Neural cell (in vitro differentiated cells): ENCODE data around the gene UBE2E1. TPM values are rescaled to one million over a fixed set of nuclear protein-coding genes. Genes with fewer than 3 reads are reported as not detected.

ENCODE experiments used
- H2AFZ ChIP-seq: fragments of 200-600, 300-800 bp; sonication (generic), shearing (Covaris generic); 2 replicates; pipeline ENCODE4 v1.6.0; 2014; ENCODE audit warnings: low read depth, mild to moderate bottlenecking, antibody characterized with exemption, low read length, moderate library complexity
- H3F3A ChIP-seq: fragments of 200-600 bp; shearing (Covaris generic); 2 replicates; pipeline ENCODE4 v1.6.1; 2016; ENCODE audit warnings: mild to moderate bottlenecking, moderate library complexity, mixed read lengths, antibody characterized with exemption, low read length; ENCODE audit not compliant: insufficient read depth, poor library complexity, severe bottlenecking
- H3K27ac ChIP-seq: fragments of 200-600, 300-800 bp; sonication (generic), shearing (Covaris generic); 2 replicates; pipeline ENCODE4 v1.5.1; 2014; ENCODE audit warnings: mild to moderate bottlenecking, low read length, moderate library complexity
- H3K27me3 ChIP-seq: fragments of 300-800, 200-600 bp; sonication (generic), shearing (Covaris generic); 2 replicates; pipeline ENCODE4 v1.6.0; 2014; ENCODE audit warnings: mild to moderate bottlenecking, low read depth, low read length, moderate library complexity; ENCODE audit not compliant: insufficient read depth
- H3K36me3 ChIP-seq: fragments of 300-800, 200-600 bp; sonication (generic), shearing (Covaris generic); 2 replicates; pipeline ENCODE4 v1.5.1; 2014; ENCODE audit warnings: mild to moderate bottlenecking, antibody characterized with exemption, low read length, moderate library complexity; ENCODE audit not compliant: insufficient read depth
- H3K4me2 ChIP-seq: fragments of 300-800, 200-600 bp; sonication (generic), shearing (Covaris generic); 2 replicates; pipeline ENCODE4 v1.6.0; 2014; ENCODE audit warnings: mild to moderate bottlenecking, low read length
- H3K4me3 ChIP-seq: fragments of 300-800, 200-600 bp; sonication (generic), shearing (Covaris generic); 2 replicates; pipeline ENCODE4 v1.5.1; 2014; ENCODE audit warnings: mild to moderate bottlenecking, low read length, moderate library complexity
- H3K79me2 ChIP-seq: fragments of 200-600 bp; shearing (Covaris generic); replicated peaks from 2 replicates; pipeline ENCODE4 v1.6.0; 2014; ENCODE audit warnings: mild to moderate bottlenecking, low read length, moderate library complexity; ENCODE audit not compliant: insufficient read depth
- H3K9ac ChIP-seq: fragments of 300-800, 200-600 bp; sonication (generic), shearing (Covaris generic); 2 replicates; pipeline ENCODE4 v1.6.1; 2016; ENCODE audit warnings: mild to moderate bottlenecking, low read length, mixed read lengths
- H3K9me2 ChIP-seq: fragments of 200-600 bp; shearing (Covaris generic); 2 replicates; pipeline ENCODE4 v1.6.1; 2016; ENCODE audit warnings: mild to moderate bottlenecking, low read length, mixed read lengths; ENCODE audit not compliant: insufficient read depth
- H3K9me3 ChIP-seq: fragments of 200-600, 300-800 bp; sonication (generic), shearing (Covaris generic); 2 replicates; pipeline ENCODE4 v1.6.1; 2016; ENCODE audit warnings: mild to moderate bottlenecking, mixed run types, low read length, moderate library complexity, mixed read lengths
- H4K20me1 ChIP-seq: fragments of 200-600 bp; shearing (Covaris generic); 2 replicates; pipeline ENCODE4 v1.6.1; 2016; ENCODE audit warnings: mild to moderate bottlenecking, mixed run types; ENCODE audit not compliant: insufficient read depth
- EP300 ChIP-seq: fragments of 450-650 bp; conservative IDR thresholded peaks from 2 replicates; pipeline ENCODE4 v1.6.1; 2014; ENCODE audit warnings: antibody characterized with exemption, mild to moderate bottlenecking, moderate library complexity; ENCODE audit not compliant: poor library complexity, severe bottlenecking
- EZH2 ChIP-seq: fragments of 200-600, 300-800 bp; shearing (Covaris generic), sonication (generic); IDR thresholded peaks from 2 replicates; pipeline ENCODE4 v1.6.1; 2014; ENCODE audit warnings: antibody characterized with exemption, low read length, borderline replicate concordance, mild to moderate bottlenecking; ENCODE audit not compliant: insufficient read depth, poor library complexity, severe bottlenecking
- MXI1 ChIP-seq: fragments of 450-650 bp; conservative IDR thresholded peaks from 2 replicates; pipeline ENCODE4 v1.6.1; 2014; ENCODE audit warnings: antibody characterized with exemption, mild to moderate bottlenecking; ENCODE audit not compliant: poor library complexity, severe bottlenecking
- POLR2AphosphoS5 ChIP-seq: IDR thresholded peaks from 2 replicates; pipeline ENCODE4 v1.6.1; 2012
- RAD21 ChIP-seq: fragments of 450-650 bp; conservative IDR thresholded peaks from 2 replicates; pipeline ENCODE4 v1.6.1; 2014; ENCODE audit warnings: antibody characterized with exemption, mild to moderate bottlenecking, moderate library complexity
- SMC3 ChIP-seq: fragments of 450-650 bp; conservative IDR thresholded peaks from 2 replicates; pipeline ENCODE4 v1.6.1; 2014; ENCODE audit warnings: antibody characterized with exemption, mild to moderate bottlenecking, moderate library complexity; ENCODE audit not compliant: poor library complexity
- TAF1 ChIP-seq: IDR thresholded peaks from 2 replicates; pipeline ENCODE4 v1.6.1; 2012; ENCODE audit warnings: low read depth
- polyA plus RNA-seq: library from polyadenylated mRNA; depleted of rRNA; stranded (reverse); fragments of >200 nt; gene quantifications from 2 replicates; pipeline ENCODE4 v1.2.3, GENCODE V29; 2014
- TF ChIP-seq, protein P1 (sequence below): fragments of 450-650 bp; IDR thresholded peaks from 2 replicates; pipeline ENCODE4 v1.5.1; 2014; ENCODE audit warnings: antibody characterized with exemption, mild to moderate bottlenecking, moderate library complexity; ENCODE audit not compliant: poor library complexity, severe bottlenecking
- TF ChIP-seq, protein P2 (sequence below): IDR thresholded peaks from 2 replicates; pipeline ENCODE4 v1.6.1; 2012; ENCODE audit warnings: borderline replicate concordance

The UBE2E1 gene
- polyA plus RNA-seq, 1 donor from 2014 or later = 157 TPM

DNA sequence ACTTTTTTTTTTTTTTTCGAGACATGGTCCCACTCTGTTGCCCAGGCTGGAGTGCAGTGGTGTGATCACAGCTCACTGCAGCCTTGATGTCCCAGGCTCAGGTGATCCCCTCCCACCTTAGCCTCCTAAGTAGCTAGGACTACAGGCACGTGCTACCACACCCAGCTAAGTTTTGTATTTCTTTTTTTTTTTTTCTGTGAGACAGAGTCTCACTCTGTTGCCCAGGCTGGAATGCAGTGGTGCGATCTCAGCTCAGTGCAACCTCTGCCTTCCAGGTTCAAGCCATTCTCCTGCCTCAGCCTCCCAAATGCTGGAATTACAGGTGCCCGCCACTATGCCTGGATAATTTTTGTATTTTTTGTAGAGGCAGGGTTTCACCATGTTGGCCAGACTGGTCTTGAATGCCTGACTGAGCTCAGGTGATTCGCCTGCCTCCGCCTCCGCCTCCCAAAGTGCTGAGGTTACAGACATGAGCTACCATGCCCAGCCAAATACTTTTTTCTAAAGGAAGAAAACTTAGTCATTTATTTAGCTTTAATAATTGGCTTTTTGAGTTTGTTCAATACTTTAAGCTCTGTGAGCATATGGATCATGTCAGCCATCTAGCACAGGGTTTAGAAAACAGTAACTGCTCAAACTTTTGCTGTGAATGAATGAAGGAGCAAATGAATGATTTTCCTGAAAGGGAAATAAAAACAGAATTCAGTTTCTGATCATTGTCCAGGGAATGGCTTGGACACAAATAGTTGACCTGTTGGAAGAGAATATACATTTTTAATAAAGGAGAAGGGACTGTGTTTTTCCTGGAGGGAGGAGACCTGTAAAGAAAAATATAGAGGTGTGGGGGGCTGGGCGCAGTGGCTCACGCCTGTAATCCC is 26.0 kb downstream of the UBE2E1 start:
- Histone ChIP-seq H3K79me2 (peaks cover 26% of the 10 kb centered on the region), H3F3A (no peaks in the 10 kb centered on the region), H3K27ac (no peak overlapping the region), H3K36me3 (no peaks in the 10 kb centered on the region), H3K4me2 (no peak overlapping the region), H2AFZ (no peak overlapping the region), H3K27me3 (no peaks in the 10 kb centered on the region), H4K20me1 (no peaks in the 10 kb centered on the region), H3K4me3 (no peak overlapping the region), H3K9me2 (no peaks in the 10 kb centered on the region), H3K9me3 (no peaks in the 10 kb centered on the region), H3K9ac (no peak overlapping the region)
- TF ChIP-seq, protein P1, sequence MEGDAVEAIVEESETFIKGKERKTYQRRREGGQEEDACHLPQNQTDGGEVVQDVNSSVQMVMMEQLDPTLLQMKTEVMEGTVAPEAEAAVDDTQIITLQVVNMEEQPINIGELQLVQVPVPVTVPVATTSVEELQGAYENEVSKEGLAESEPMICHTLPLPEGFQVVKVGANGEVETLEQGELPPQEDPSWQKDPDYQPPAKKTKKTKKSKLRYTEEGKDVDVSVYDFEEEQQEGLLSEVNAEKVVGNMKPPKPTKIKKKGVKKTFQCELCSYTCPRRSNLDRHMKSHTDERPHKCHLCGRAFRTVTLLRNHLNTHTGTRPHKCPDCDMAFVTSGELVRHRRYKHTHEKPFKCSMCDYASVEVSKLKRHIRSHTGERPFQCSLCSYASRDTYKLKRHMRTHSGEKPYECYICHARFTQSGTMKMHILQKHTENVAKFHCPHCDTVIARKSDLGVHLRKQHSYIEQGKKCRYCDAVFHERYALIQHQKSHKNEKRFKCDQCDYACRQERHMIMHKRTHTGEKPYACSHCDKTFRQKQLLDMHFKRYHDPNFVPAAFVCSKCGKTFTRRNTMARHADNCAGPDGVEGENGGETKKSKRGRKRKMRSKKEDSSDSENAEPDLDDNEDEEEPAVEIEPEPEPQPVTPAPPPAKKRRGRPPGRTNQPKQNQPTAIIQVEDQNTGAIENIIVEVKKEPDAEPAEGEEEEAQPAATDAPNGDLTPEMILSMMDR = no peak
- TF ChIP-seq POLR2AphosphoS5 = no peak

DNA sequence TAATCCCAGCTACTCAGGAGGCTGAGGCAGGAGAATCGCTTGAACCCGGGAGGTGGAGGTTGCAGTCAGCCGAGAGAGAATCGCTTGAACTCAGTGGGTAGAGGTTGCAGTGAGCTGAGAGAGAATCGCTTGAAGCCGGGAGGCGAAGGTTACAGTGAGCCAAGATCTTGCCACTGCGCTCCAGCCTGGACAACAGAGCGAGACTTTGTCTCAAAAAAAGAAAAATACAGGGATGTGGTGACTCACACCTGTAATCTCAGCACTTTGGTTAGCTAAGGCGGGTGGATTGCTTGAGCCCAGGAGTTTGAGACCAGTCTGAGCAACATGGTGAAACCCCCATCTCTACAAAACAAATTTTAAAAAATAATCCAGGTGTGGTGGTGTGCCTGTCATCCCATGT is 26.8 kb downstream of the UBE2E1 start:
- H3K27ac ChIP-seq = no peak overlapping the region
- peaks cover 19% of the 10 kb centered on the region for H3K79me2 ChIP-seq
- H2AFZ ChIP-seq = no peak overlapping the region
- TF ChIP-seq RAD21 = no peak
- no peak for TF ChIP-seq EZH2
- TF ChIP-seq TAF1 = no peak
- no peak for TF ChIP-seq SMC3
- TF ChIP-seq EP300 = no peak
- no peak for TF ChIP-seq MXI1
- TF ChIP-seq, protein P1 = no peak
- TF ChIP-seq POLR2AphosphoS5 = no peak
- TF ChIP-seq, protein P2, sequence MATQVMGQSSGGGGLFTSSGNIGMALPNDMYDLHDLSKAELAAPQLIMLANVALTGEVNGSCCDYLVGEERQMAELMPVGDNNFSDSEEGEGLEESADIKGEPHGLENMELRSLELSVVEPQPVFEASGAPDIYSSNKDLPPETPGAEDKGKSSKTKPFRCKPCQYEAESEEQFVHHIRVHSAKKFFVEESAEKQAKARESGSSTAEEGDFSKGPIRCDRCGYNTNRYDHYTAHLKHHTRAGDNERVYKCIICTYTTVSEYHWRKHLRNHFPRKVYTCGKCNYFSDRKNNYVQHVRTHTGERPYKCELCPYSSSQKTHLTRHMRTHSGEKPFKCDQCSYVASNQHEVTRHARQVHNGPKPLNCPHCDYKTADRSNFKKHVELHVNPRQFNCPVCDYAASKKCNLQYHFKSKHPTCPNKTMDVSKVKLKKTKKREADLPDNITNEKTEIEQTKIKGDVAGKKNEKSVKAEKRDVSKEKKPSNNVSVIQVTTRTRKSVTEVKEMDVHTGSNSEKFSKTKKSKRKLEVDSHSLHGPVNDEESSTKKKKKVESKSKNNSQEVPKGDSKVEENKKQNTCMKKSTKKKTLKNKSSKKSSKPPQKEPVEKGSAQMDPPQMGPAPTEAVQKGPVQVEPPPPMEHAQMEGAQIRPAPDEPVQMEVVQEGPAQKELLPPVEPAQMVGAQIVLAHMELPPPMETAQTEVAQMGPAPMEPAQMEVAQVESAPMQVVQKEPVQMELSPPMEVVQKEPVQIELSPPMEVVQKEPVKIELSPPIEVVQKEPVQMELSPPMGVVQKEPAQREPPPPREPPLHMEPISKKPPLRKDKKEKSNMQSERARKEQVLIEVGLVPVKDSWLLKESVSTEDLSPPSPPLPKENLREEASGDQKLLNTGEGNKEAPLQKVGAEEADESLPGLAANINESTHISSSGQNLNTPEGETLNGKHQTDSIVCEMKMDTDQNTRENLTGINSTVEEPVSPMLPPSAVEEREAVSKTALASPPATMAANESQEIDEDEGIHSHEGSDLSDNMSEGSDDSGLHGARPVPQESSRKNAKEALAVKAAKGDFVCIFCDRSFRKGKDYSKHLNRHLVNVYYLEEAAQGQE = no peak
- no peaks in the 10 kb centered on the region for H3K27me3 ChIP-seq
- no peaks in the 10 kb centered on the region for H4K20me1 ChIP-seq
- no peaks in the 10 kb centered on the region for H3F3A ChIP-seq
- H3K9me3 ChIP-seq = no peaks in the 10 kb centered on the region
- no peaks in the 10 kb centered on the region for H3K36me3 ChIP-seq
- no peak overlapping the region for H3K4me2 ChIP-seq
- no peak overlapping the region for H3K9ac ChIP-seq
- H3K9me2 ChIP-seq = no peaks in the 10 kb centered on the region
- no peak overlapping the region for H3K4me3 ChIP-seq
